ENCODE results near the gene NEURL1B.

GRCh38 chr5:172634106-172634899 lies 6.8 kb upstream of the NEURL1B start:
- TF ChIP-seq, protein P1, sequence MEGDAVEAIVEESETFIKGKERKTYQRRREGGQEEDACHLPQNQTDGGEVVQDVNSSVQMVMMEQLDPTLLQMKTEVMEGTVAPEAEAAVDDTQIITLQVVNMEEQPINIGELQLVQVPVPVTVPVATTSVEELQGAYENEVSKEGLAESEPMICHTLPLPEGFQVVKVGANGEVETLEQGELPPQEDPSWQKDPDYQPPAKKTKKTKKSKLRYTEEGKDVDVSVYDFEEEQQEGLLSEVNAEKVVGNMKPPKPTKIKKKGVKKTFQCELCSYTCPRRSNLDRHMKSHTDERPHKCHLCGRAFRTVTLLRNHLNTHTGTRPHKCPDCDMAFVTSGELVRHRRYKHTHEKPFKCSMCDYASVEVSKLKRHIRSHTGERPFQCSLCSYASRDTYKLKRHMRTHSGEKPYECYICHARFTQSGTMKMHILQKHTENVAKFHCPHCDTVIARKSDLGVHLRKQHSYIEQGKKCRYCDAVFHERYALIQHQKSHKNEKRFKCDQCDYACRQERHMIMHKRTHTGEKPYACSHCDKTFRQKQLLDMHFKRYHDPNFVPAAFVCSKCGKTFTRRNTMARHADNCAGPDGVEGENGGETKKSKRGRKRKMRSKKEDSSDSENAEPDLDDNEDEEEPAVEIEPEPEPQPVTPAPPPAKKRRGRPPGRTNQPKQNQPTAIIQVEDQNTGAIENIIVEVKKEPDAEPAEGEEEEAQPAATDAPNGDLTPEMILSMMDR (IDR thresholded peaks at IDR 0.05 in 4 of 5, conservative IDR thresholded peaks at IDR 0.05 in 1 of 5), result no peak
- TF ChIP-seq POLR2A (IDR thresholded peaks at IDR 0.05), result no peak

All from gastrocnemius medialis (tissue), 4 donors.